HG03565 (cell line): ENCODE measurements around the gene HECW1.
A peak's percentile ranks its signal among the peaks of the same experiment; 100 is the strongest.
"Not testable (repeated sequence)": the region's sequence is repeated elsewhere in the genome, so short reads cannot be mapped to it uniquely, and the experiment has no call there.

ENCODE experiments used
- ATAC-seq: cut with Tn5 transposase; IDR thresholded peaks from one replicate; pipeline ENCODE4 v1.9.1; 2021; ENCODE audit warnings: mild to moderate bottlenecking, moderate library complexity; ENCODE audit not compliant: unreplicated experiment

Gene HECW1

GRCh38 chr7:43302773-43303460 is 190.5 kb downstream of the HECW1 start:
- ATAC-seq, result no peak

- ATAC-seq, result no peak
Measured at GRCh38 chr7:43303740-43304241, 191.3 kb downstream of the HECW1 start.

GRCh38 chr7:43306404-43306803 is 194.0 kb downstream of the HECW1 start:
- ATAC-seq, result no peak

GRCh38 chr7:43307522-43307921 is 195.1 kb downstream of the HECW1 start:
- ATAC-seq, result no peak

GRCh38 chr7:43308913-43309705 is 196.7 kb downstream of the HECW1 start:
- peak; percentile 55 for ATAC-seq

- no peak for ATAC-seq
Measured at GRCh38 chr7:43309706-43310022, 197.2 kb downstream of the HECW1 start.

- no peak for ATAC-seq
Measured at GRCh38 chr7:43311052-43311451, 198.6 kb downstream of the HECW1 start.

GRCh38 chr7:43311694-43312093 is 199.2 kb downstream of the HECW1 start:
- no peak for ATAC-seq

- ATAC-seq, result no peak
Measured at GRCh38 chr7:43313628-43314378, 201.4 kb downstream of the HECW1 start.

GRCh38 chr7:43314379-43315158 is 202.1 kb downstream of the HECW1 start:
- peak; percentile 59 for ATAC-seq

GRCh38 chr7:43317075-43317474 is 204.6 kb downstream of the HECW1 start:
- ATAC-seq, result no peak

GRCh38 chr7:43318188-43318770 is 205.8 kb downstream of the HECW1 start:
- ATAC-seq, result no peak

- ATAC-seq, result no peak
Measured at GRCh38 chr7:43325595-43325994, 213.1 kb downstream of the HECW1 start.

GRCh38 chr7:43328336-43328735 is 215.9 kb downstream of the HECW1 start:
- no peak for ATAC-seq

- ATAC-seq, result no peak
Measured at GRCh38 chr7:43328785-43329380, 216.4 kb downstream of the HECW1 start.

- no peak for ATAC-seq
Measured at GRCh38 chr7:43332193-43332796, 219.8 kb downstream of the HECW1 start.

- no peak for ATAC-seq
Measured at GRCh38 chr7:43337191-43337590, 224.7 kb downstream of the HECW1 start.

GRCh38 chr7:43337811-43338210 is 225.4 kb downstream of the HECW1 start:
- no peak for ATAC-seq

- no peak for ATAC-seq
Measured at GRCh38 chr7:43341132-43341531, 228.7 kb downstream of the HECW1 start.

GRCh38 chr7:43343417-43343816 is 231.0 kb downstream of the HECW1 start:
- not testable (repeated sequence) for ATAC-seq
